K562 (cell line): ENCODE results near the gene NFIB. TPM values are rescaled to one million over a fixed set of nuclear protein-coding genes. Genes with fewer than 3 reads are reported as not detected.
A peak's percentile ranks its signal among the peaks of the same experiment; 100 is the strongest.

ENCODE experiments used
- MECOM ChIP-seq: fragments of 250-450 bp; sonication (Bioruptor Pico); IDR thresholded peaks from 2 replicates; pipeline ENCODE4 v1.8.0; 2022; ENCODE audit warnings: inconsistent platforms
- RBM17 ChIP-seq: fragments of 200-400 bp; formaldehyde crosslinking; IDR thresholded peaks from 2 replicates; pipeline ENCODE4 v1.6.1; 2017; ENCODE audit warnings: low read depth, mild to moderate bottlenecking, low read length, borderline replicate concordance
- ZBTB9 ChIP-seq: fragments of 450-650 bp; formaldehyde crosslinking; IDR thresholded peaks from 2 replicates; pipeline ENCODE4 v1.4.0; 2020; ENCODE audit warnings: mild to moderate bottlenecking, moderate library complexity
- ZKSCAN3 ChIP-seq: fragments of 250-450 bp; sonication (Bioruptor Pico); IDR thresholded peaks from 2 replicates; pipeline ENCODE4 v1.4.0; 2020
- ZNF146 ChIP-seq: IDR thresholded peaks from one replicate; pipeline ENCODE4 v1.6.1; 2018; ENCODE audit warnings: missing compliant biosample characterization; ENCODE audit not compliant: unreplicated experiment
- ZNF175 ChIP-seq: fragments of 200-800 bp; sonication (Bioruptor generic); IDR thresholded peaks from 2 replicates; pipeline ENCODE4 v1.6.1; 2016; ENCODE audit warnings: low read depth, mild to moderate bottlenecking, missing genetic modification characterization, missing compliant biosample characterization
- ZNF263 ChIP-seq: sonication (generic); formaldehyde crosslinking; IDR thresholded peaks from 2 replicates; pipeline ENCODE4 v1.8.0; 2022; ENCODE audit warnings: mild to moderate bottlenecking, missing genetic modification reagents, borderline replicate concordance
- ZNF384 ChIP-seq: IDR thresholded peaks from 2 replicates; pipeline ENCODE4 v1.6.1; 2012; ENCODE audit warnings: low read depth, low read length, improper control_type of control experiment
- ZNF586 ChIP-seq: fragments of 450-650 bp; formaldehyde crosslinking; conservative IDR thresholded peaks from 2 replicates; pipeline ENCODE4 v1.4.0; 2020; ENCODE audit warnings: mild to moderate bottlenecking, moderate library complexity
- polyA plus RNA-seq, 8 experiments: library from polyadenylated mRNA; depleted of rRNA in 4 of 8; stranded (reverse) in 5 of 8; unstranded in 3 of 8; fragments of >200 nt; fragmentation: Nextera tagmentation in 2 of 8; fragmentation: Illumina TruSeq in 1 of 8; extraction: Ambion mirVana in 2 of 8; extraction: Trizol in 1 of 8; gene quantifications; 2 replicates each; pipeline versions ENCODE4 v1.2.1 to v1.2.3, GENCODE V29; 2011 to 2014; ENCODE audit warnings: inconsistent platforms in 1 of 8, missing spikeins in 1 of 8
- total RNA-seq, 7 experiments: library from RNA; depleted of rRNA in 6 of 7; stranded (reverse); fragments of >200 nt in 6 of 7; fragmentation: Illumina TruSeq in 2 of 7; extraction: Trizol in 2 of 7; gene quantifications; 2 replicates each; pipeline versions ENCODE4 v1.2.1 to v1.2.3, GENCODE V29; 2011 to 2021; ENCODE audit warnings: low replicate concordance in 1 of 7
- TF ChIP-seq, protein P1 (sequence below): sonication (generic); formaldehyde crosslinking; IDR thresholded peaks from 2 replicates; pipeline ENCODE4 v1.8.1; 2022; ENCODE audit warnings: missing genetic modification reagents
- TF ChIP-seq, protein P2 (sequence below): sonication (generic); IDR thresholded peaks from 2 replicates; pipeline ENCODE4 v1.6.1; 2016
- TF ChIP-seq, protein P3 (sequence below): fragments of 450-650 bp; IDR thresholded peaks from 2 replicates; pipeline ENCODE4 v1.6.1; 2017; ENCODE audit warnings: antibody characterized with exemption, mild to moderate bottlenecking
- TF ChIP-seq, protein P4 (sequence below): fragments of 200-800 bp; sonication (Bioruptor generic); IDR thresholded peaks from 2 replicates; pipeline ENCODE4 v1.6.1; 2016; ENCODE audit warnings: missing genetic modification characterization, missing compliant biosample characterization

NFIB gene
- total and polyA plus RNA-seq, 9 of the 15 experiments (the other 6 are each of a cell fraction or from before 2014, with no cell fraction given) = 1.2 to 3.3 (median 1.9) TPM

- TF ChIP-seq ZBTB9 (CRISPR knock-in tag) = no peak
- TF ChIP-seq, protein P1, sequence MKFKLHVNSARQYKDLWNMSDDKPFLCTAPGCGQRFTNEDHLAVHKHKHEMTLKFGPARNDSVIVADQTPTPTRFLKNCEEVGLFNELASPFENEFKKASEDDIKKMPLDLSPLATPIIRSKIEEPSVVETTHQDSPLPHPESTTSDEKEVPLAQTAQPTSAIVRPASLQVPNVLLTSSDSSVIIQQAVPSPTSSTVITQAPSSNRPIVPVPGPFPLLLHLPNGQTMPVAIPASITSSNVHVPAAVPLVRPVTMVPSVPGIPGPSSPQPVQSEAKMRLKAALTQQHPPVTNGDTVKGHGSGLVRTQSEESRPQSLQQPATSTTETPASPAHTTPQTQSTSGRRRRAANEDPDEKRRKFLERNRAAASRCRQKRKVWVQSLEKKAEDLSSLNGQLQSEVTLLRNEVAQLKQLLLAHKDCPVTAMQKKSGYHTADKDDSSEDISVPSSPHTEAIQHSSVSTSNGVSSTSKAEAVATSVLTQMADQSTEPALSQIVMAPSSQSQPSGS (CRISPR knock-in tag) = peak; percentile 24; the same call in 1 of the 2 replicates
- no peak for TF ChIP-seq ZKSCAN3 (CRISPR knock-in tag)
- no peak for TF ChIP-seq ZNF263 (CRISPR knock-in tag)
- no peak for TF ChIP-seq RBM17
- TF ChIP-seq, protein P2, sequence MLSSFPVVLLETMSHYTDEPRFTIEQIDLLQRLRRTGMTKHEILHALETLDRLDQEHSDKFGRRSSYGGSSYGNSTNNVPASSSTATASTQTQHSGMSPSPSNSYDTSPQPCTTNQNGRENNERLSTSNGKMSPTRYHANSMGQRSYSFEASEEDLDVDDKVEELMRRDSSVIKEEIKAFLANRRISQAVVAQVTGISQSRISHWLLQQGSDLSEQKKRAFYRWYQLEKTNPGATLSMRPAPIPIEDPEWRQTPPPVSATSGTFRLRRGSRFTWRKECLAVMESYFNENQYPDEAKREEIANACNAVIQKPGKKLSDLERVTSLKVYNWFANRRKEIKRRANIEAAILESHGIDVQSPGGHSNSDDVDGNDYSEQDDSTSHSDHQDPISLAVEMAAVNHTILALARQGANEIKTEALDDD = no peak
- TF ChIP-seq MECOM (CRISPR knock-in tag) = no peak
- TF ChIP-seq ZNF175 (CRISPR knock-in tag) = peak; percentile 50; the same call in 1 of the 2 replicates
- TF ChIP-seq, protein P3, sequence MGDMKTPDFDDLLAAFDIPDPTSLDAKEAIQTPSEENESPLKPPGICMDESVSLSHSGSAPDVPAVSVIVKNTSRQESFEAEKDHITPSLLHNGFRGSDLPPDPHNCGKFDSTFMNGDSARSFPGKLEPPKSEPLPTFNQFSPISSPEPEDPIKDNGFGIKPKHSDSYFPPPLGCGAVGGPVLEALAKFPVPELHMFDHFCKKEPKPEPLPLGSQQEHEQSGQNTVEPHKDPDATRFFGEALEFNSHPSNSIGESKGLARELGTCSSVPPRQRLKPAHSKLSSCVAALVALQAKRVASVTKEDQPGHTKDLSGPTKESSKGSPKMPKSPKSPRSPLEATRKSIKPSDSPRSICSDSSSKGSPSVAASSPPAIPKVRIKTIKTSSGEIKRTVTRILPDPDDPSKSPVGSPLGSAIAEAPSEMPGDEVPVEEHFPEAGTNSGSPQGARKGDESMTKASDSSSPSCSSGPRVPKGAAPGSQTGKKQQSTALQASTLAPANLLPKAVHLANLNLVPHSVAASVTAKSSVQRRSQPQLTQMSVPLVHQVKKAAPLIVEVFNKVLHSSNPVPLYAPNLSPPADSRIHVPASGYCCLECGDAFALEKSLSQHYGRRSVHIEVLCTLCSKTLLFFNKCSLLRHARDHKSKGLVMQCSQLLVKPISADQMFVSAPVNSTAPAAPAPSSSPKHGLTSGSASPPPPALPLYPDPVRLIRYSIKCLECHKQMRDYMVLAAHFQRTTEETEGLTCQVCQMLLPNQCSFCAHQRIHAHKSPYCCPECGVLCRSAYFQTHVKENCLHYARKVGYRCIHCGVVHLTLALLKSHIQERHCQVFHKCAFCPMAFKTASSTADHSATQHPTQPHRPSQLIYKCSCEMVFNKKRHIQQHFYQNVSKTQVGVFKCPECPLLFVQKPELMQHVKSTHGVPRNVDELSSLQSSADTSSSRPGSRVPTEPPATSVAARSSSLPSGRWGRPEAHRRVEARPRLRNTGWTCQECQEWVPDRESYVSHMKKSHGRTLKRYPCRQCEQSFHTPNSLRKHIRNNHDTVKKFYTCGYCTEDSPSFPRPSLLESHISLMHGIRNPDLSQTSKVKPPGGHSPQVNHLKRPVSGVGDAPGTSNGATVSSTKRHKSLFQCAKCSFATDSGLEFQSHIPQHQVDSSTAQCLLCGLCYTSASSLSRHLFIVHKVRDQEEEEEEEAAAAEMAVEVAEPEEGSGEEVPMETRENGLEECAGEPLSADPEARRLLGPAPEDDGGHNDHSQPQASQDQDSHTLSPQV = no peak
- TF ChIP-seq ZNF146 (CRISPR knock-in tag) = no peak
- TF ChIP-seq, protein P4, sequence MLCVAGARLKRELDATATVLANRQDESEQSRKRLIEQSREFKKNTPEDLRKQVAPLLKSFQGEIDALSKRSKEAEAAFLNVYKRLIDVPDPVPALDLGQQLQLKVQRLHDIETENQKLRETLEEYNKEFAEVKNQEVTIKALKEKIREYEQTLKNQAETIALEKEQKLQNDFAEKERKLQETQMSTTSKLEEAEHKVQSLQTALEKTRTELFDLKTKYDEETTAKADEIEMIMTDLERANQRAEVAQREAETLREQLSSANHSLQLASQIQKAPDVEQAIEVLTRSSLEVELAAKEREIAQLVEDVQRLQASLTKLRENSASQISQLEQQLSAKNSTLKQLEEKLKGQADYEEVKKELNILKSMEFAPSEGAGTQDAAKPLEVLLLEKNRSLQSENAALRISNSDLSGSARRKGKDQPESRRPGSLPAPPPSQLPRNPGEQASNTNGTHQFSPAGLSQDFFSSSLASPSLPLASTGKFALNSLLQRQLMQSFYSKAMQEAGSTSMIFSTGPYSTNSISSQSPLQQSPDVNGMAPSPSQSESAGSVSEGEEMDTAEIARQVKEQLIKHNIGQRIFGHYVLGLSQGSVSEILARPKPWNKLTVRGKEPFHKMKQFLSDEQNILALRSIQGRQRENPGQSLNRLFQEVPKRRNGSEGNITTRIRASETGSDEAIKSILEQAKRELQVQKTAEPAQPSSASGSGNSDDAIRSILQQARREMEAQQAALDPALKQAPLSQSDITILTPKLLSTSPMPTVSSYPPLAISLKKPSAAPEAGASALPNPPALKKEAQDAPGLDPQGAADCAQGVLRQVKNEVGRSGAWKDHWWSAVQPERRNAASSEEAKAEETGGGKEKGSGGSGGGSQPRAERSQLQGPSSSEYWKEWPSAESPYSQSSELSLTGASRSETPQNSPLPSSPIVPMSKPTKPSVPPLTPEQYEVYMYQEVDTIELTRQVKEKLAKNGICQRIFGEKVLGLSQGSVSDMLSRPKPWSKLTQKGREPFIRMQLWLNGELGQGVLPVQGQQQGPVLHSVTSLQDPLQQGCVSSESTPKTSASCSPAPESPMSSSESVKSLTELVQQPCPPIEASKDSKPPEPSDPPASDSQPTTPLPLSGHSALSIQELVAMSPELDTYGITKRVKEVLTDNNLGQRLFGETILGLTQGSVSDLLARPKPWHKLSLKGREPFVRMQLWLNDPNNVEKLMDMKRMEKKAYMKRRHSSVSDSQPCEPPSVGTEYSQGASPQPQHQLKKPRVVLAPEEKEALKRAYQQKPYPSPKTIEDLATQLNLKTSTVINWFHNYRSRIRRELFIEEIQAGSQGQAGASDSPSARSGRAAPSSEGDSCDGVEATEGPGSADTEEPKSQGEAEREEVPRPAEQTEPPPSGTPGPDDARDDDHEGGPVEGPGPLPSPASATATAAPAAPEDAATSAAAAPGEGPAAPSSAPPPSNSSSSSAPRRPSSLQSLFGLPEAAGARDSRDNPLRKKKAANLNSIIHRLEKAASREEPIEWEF (CRISPR knock-in tag) = no peak
- TF ChIP-seq ZNF384 = no peak
- TF ChIP-seq ZNF586 (CRISPR knock-in tag) = no peak
Measured at GRCh38 chr9:14322211-14323082, 8.5 kb upstream of the NFIB start (continued).
